ENCODE results near the gene PCDHGA1.

GRCh38 chr5:141362719-141363118 is 32.4 kb downstream of the PCDHGA1 start:
- TF ChIP-seq CTCF (conservative IDR thresholded peaks at IDR 0.05; ENCODE audit: low read depth, low read length) (no peak), EZH2 (IDR thresholded peaks at IDR 0.05; ENCODE audit: borderline replicate concordance, low read depth, low read length, poor library complexity, severe bottlenecking) (no peak)

All from A673 (cell line).